Naive thymus-derived CD8-positive, alpha-beta T cell (primary cell): ENCODE results near the gene NUP133. TPM values are rescaled to one million over a fixed set of nuclear protein-coding genes. Genes with fewer than 3 reads are reported as not detected.
"Not testable (repeated sequence)": the region's sequence is repeated elsewhere in the genome, so short reads cannot be mapped to it uniquely, and the experiment has no call there.

Experiments used
- ATAC-seq, 2 donors: fragments of 150-1000 bp; cut with Tn5 transposase in 1 of 2; sonication (Bioruptor Pico), chemical (Tn5 transposase) in 1 of 2; 1 replicate in 1 of 2; 2 replicates in 1 of 2; pipeline ENCODE4 v1.10.0; 2021; ENCODE audit warnings: mild to moderate bottlenecking in 2 of 2, moderate library complexity in 2 of 2
- POLR2A ChIA-PET: fragments of 350-600 bp; sonication (Branson Sonifier 250); formaldehyde crosslinking; loops from one replicate; lab custom pipeline; 2021; ENCODE audit warnings: antibody characterized with exemption; lab: Charles Lee
- DNase-seq, 10 donors: peaks; one replicate each; pipeline versions ENCODE4 v3.0.0 to v3.0.0-alpha.2; 2020 to 2022
- H3K27ac Mint-ChIP-seq, 10 donors: one replicate each; pipeline ENCODE4 v1.8.0; 2020 to 2022; ENCODE audit warnings: mild to moderate bottlenecking in 10 of 10, mixed read lengths in 10 of 10, moderate library complexity in 4 of 10, inconsistent platforms in 1 of 10
- H3K27me3 Mint-ChIP-seq, 5 donors: one replicate each; pipeline ENCODE4 v1.8.0; 2021 to 2022; ENCODE audit warnings: mixed read lengths in 5 of 5
- H3K36me3 Mint-ChIP-seq, 3 donors: one replicate each; pipeline ENCODE4 v1.8.0; 2020 to 2022; ENCODE audit warnings: mixed read lengths in 3 of 3, mild to moderate bottlenecking in 2 of 3, inconsistent platforms in 1 of 3
- H3K4me1 Mint-ChIP-seq, 4 donors: one replicate each; pipeline ENCODE4 v1.8.0; 2021 to 2022; ENCODE audit warnings: mixed read lengths in 4 of 4
- H3K4me3 Mint-ChIP-seq, 10 donors: one replicate each; pipeline ENCODE4 v1.8.0; 2020 to 2022; ENCODE audit warnings: mild to moderate bottlenecking in 10 of 10, mixed read lengths in 10 of 10, moderate library complexity in 6 of 10, inconsistent platforms in 1 of 10
- H3K9me3 Mint-ChIP-seq, 9 donors: one replicate each; pipeline ENCODE4 v1.8.0; 2020 to 2022; ENCODE audit warnings: mixed read lengths in 9 of 9, mild to moderate bottlenecking in 3 of 9, inconsistent platforms in 1 of 9, moderate library complexity in 1 of 9
- polyA plus RNA-seq, 3 donors: library from polyadenylated mRNA; unstranded; fragments of 300-500 nt; fragmentation: Illumina TruSeq; gene quantifications; one replicate each; pipeline ENCODE4 v1.2.3, GENCODE V29; 2021
- total RNA-seq, 8 experiments: library from RNA in 2 of 8; stranded (reverse) in 2 of 8; gene quantifications; one replicate each; pipeline ENCODE4 v1.2.3 and lab custom pipeline; 2021 to 2026

Gene NUP133
- total and polyA plus RNA-seq, 5 experiments from 2014 or later: 14.5 to 46.2 (median 17.7) TPM

DNA sequence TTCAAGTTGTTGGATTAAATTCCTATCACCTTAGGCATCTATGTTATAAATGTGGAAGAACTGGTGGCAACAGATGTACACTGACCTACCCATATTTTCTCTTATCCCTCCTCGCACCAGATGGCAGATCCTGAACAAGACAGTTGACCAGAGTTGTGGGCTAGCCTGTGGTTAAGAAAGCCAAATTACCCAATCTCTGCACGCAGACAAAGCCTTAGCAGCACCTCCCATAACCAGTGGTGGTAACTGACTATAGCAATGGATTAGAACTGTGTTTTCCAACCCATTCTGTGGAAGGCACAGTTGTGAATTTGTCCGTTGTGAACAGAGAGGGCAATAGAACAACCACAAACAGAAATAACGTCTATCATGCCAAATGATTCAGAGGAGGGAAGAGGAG, 29.8 kb upstream of the NUP133 start:
- H3K9me3 Mint-ChIP-seq: no peaks in the 10 kb centered on the region
- no peak overlapping the region for H3K4me3 Mint-ChIP-seq
- POLR2A ChIA-PET: no interaction called here
- ATAC-seq (no peak), DNase-seq (no peak)
- H3K27ac Mint-ChIP-seq: peak overlapping the region in 1 of 10 donors; percentile 69
- no peaks in the 10 kb centered on the region for H3K27me3 Mint-ChIP-seq
- peaks cover 16 to 82% (median 35%) of the 10 kb centered on the region in 3 donors for H3K36me3 Mint-ChIP-seq
- peaks cover 0 to 10% (median 9%) of the 10 kb centered on the region in 4 donors for H3K4me1 Mint-ChIP-seq

DNA sequence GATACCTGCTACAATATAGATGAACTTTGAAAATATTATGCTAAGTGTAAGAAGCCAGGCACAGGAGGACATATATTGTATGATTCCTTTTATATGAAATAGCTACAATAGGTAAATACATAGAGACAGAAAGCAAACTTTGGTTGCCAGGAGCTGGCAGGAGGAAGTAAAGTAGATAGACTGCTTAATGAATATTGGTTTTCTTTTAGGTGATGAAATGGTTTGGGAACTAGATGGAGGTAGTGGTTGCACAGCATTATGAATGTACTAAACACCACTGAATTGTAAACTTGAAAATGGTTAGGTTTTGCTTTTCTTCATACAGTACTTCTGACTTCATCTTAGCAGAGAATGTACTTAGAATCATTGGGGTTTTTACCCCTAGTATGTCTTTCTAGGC, 28.8 kb upstream of the NUP133 start:
- Mint-ChIP-seq H3K27ac (no peak overlapping the region), H3K4me1 (peaks cover 0 to 3% (median 2%) of the 10 kb centered on the region in 4 donors), H3K4me3 (no peak overlapping the region), H3K27me3 (no peaks in the 10 kb centered on the region), H3K36me3 (peaks cover 12 to 81% (median 32%) of the 10 kb centered on the region in 3 donors), H3K9me3 (no peaks in the 10 kb centered on the region)
- POLR2A ChIA-PET: interaction anchor here (0.7 kb wide), 1 partner anchor 13 kb away, joined by 3 read pairs; no protein-coding TSS in a partner anchor
- no peak for DNase-seq
- no peak for ATAC-seq

DNA sequence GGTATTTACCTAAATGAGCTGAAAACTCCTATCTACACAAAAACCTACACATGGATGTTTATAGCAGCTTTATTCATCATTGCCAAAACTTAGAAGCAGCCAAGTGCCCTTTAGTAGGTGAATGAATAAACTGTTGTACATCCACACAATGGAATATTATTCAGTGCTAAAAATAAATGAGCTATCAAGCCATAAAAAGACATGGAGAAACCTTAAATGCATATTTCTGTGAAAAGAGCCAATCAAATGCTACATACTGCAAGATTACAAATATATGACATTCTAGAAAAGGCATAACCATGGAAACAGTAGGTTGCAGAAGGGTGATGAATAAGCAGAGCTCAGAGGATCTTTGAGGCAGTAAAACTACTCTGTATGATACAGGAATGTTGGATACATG, 27.1 kb upstream of the NUP133 start:
- Mint-ChIP-seq H3K27me3 (no peaks in the 10 kb centered on the region), H3K27ac (no peak overlapping the region), H3K4me3 (no peak overlapping the region), H3K9me3 (no peaks in the 10 kb centered on the region), H3K4me1 (no peaks in the 10 kb centered on the region), H3K36me3 (peaks cover 11 to 84% (median 34%) of the 10 kb centered on the region in 3 donors)
- POLR2A ChIA-PET: interaction anchor here (0.7 kb wide), 1 partner anchor 75 kb away, joined by 10 read pairs; no protein-coding TSS in a partner anchor
- ATAC-seq (no peak), DNase-seq (no peak)

DNA sequence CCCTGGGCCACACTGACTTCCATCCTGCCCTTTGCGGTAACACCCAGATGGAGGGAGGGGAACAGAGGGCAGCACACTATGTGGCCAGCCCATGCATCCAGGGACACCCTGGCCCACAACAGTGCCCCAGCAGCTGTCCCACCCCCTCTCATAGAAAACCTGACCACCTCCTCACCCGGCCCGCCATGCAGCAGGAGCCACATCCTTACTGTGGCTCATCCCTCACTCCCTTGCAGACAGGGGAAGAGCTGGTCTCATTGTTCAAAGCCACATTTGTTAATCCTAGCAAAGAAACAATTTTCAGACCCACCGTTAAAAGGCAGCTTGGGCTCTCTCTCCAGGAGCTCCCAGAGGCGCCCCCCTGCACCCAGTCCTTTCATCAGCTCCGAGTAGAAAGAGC, 23.2 kb upstream of the NUP133 start:
- H3K27me3 Mint-ChIP-seq: no peaks in the 10 kb centered on the region
- H3K4me3 Mint-ChIP-seq: no peak overlapping the region
- POLR2A ChIA-PET: no interaction called here
- peaks cover 0 to 85% (median 30%) of the 10 kb centered on the region in 3 donors for H3K36me3 Mint-ChIP-seq
- no peaks in the 10 kb centered on the region for H3K9me3 Mint-ChIP-seq
- H3K27ac Mint-ChIP-seq: peak overlapping the region in 1 of 10 donors; percentile 14
- ATAC-seq: no peak
- no peaks in the 10 kb centered on the region for H3K4me1 Mint-ChIP-seq
- DNase-seq: no peak

DNA sequence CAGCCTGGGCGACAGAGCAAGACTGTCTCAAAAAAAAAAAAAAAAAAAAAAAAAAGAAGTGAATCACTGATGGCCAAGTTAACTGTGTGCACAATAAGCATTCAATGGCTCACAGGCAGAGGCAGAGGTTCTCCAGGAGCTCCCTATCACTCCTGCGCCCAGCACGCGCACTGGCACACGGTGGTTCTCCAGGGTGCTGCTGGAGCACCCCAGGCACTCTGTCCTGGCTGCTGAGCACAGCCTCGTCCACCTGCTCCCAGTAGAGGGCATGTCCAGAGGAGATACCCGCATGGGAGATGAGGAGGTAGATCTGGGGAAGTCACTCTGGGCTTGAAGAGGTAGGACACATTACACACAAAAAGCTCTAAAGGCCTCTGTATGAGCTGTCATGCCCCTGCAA, 21.5 kb upstream of the NUP133 start:
- Mint-ChIP-seq H3K27me3 (no peaks in the 10 kb centered on the region), H3K36me3 (peaks cover 0 to 88% (median 26%) of the 10 kb centered on the region in 3 donors), H3K27ac (peak overlapping the region in 1 of 10 donors; percentile 22), H3K4me3 (no peak overlapping the region), H3K4me1 (no peaks in the 10 kb centered on the region), H3K9me3 (no peaks in the 10 kb centered on the region)
- DNase-seq (no peak), ATAC-seq (no peak)
- POLR2A ChIA-PET: no interaction called here

DNA sequence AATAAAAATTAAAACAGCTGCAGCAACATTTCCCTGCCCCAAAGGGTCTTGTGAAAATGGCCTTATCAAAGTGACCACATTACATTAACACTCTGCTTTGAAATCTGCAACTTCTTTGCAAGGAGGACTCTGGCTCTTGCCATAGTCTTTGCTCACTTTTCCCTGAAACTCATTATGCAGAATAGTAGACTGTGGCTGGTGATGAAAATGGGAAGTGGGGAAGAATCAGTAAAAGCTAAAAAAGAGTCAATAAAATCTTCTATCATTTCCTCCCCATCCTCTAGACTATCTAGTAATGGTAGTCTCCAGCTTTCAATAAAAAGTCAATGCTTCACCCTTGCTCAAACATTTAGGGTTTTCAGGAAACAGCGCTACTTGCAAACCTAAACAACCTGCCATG, 18.6 kb upstream of the NUP133 start:
- Mint-ChIP-seq H3K9me3 (no peaks in the 10 kb centered on the region), H3K27me3 (no peaks in the 10 kb centered on the region), H3K4me3 (no peak overlapping the region), H3K4me1 (no peaks in the 10 kb centered on the region), H3K36me3 (peaks cover 0 to 83% (median 19%) of the 10 kb centered on the region in 3 donors), H3K27ac (peak overlapping the region in 1 of 10 donors; percentile 27)
- POLR2A ChIA-PET: no interaction called here
- ATAC-seq: no peak
- no peak for DNase-seq

DNA sequence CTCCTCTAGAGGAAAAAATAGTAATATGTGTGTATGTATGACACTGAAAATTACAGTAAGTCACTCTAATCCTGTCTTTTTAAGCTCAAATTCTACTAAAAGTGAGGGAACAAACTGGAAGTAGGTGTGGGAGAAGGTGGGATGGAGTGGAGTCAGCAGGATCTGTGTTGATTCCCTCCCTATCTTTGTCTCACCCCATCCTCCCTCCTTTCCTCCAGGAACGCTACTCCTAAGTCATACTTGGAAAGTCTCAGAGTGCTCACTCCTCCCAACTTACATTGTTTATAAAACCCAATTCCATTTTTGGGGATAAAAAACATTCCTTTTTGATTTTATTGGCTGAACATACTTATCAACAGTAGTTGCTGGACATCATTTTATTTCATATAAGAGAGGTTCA, 14.9 kb upstream of the NUP133 start:
- Mint-ChIP-seq H3K27me3 (no peaks in the 10 kb centered on the region), H3K9me3 (no peaks in the 10 kb centered on the region), H3K27ac (no peak overlapping the region), H3K36me3 (peaks cover 0 to 75% (median 8%) of the 10 kb centered on the region in 3 donors), H3K4me3 (no peak overlapping the region), H3K4me1 (no peaks in the 10 kb centered on the region)
- no peak for ATAC-seq
- DNase-seq: no peak
- POLR2A ChIA-PET: no interaction called here

DNA sequence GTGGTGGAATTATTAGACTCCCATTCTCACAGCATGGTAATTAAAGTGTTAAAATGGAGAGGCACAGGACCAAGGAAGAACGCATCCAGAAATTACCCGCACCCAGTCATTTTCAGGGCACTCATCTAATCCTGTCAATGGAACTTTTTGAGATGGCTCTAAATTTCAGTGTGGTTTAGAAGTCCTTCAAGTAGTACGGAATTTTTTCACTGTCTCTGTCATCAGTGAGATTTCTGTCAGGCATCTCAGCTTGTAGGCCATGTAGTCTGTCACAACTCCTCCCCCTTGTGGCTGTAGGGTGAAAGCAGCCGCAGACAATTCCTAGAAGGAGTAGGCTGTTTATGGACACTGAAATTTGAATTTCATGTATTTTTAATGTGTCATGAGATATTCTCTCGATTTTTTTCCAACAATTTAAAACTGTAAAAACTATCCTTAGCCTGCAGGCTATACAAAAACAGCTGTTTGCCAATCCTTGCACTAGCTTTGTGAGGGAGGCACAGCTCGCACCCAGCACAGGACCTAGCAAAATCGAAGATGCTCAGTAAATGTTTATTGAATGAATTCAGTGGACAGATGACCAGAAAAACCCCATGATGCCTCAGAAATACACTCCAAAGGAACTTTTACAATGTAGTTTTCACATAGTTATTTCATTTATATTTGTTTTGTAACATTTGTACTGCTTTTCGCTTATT, 6.6 kb upstream of the NUP133 start:
- POLR2A ChIA-PET: interaction anchor here (0.6 to 1.2 kb wide), 3 partner anchors 44 to 260 kb away, joined by 3 to 4 read pairs (median 3); partner anchors contain the start of gene ABCB10
- Mint-ChIP-seq H3K9me3 (no peaks in the 10 kb centered on the region), H3K27me3 (no peaks in the 10 kb centered on the region), H3K4me1 (peaks cover 5 to 8% (median 7%) of the 10 kb centered on the region in 4 donors), H3K36me3 (peaks cover 0 to 17% (median 0%) of the 10 kb centered on the region in 3 donors), H3K4me3 (no peak overlapping the region), H3K27ac (peak overlapping the region in 4 of 10 donors; percentile 37 to 83 (median 55))
- peak; percentile 96 to 100 for ATAC-seq
- peak; percentile 29 to 85 (median 58) for DNase-seq

DNA sequence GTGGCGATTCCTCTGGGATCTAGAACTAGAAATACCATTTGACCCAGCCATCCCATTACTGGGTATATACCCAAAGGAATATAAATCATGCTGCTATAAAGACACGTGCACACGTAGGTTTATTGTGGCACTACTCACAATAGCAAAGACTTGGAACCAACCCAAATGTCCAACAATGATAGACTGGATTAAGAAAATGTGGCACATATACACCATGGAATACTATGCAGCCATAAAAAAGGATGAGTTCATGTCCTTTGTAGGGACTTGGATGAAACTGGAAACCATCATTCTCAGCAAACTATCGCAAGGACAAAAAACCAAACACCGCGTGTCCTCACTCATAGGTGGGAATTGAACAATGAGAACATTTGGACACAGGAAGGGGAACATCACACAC, 3.5 kb upstream of the NUP133 start:
- H3K27me3 Mint-ChIP-seq, H3K4me3 Mint-ChIP-seq, ATAC-seq, POLR2A ChIA-PET, H3K9me3 Mint-ChIP-seq, H3K27ac Mint-ChIP-seq, H3K36me3 Mint-ChIP-seq, DNase-seq: not testable (repeated sequence)
- peaks cover 14 to 31% (median 25%) of the 10 kb centered on the region in 4 donors for H3K4me1 Mint-ChIP-seq

DNA sequence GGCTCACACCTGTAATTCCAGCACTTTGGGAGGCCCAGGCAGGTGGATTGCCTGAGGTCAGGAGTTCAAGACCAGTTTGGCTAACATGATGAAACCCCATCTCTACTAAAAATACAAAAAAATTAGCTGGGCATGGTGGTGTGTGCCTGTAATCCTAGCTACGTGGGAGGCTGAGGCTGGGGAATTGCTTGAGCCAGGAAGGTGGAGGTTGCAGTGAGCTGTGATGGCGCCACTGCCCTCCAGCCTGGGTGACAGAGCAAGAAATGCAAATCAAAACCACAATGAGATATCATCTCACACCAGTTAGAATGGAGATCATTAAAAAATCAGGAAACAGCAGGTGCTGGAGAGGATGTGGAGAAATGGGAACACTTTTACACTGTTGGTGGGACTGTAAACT, 3.1 kb upstream of the NUP133 start:
- POLR2A ChIA-PET: interaction anchor here (0.9 kb wide), 1 partner anchor 47 kb away, joined by 4 read pairs; the partner anchor contains the start of gene ABCB10
- ATAC-seq, H3K36me3 Mint-ChIP-seq, H3K27me3 Mint-ChIP-seq, H3K9me3 Mint-ChIP-seq, DNase-seq, H3K4me3 Mint-ChIP-seq: not testable (repeated sequence)
- Mint-ChIP-seq H3K27ac (peak overlapping the region in 3 of 10 donors; percentile 22 to 58 (median 56)), H3K4me1 (peaks cover 14 to 35% (median 27%) of the 10 kb centered on the region in 4 donors)

DNA sequence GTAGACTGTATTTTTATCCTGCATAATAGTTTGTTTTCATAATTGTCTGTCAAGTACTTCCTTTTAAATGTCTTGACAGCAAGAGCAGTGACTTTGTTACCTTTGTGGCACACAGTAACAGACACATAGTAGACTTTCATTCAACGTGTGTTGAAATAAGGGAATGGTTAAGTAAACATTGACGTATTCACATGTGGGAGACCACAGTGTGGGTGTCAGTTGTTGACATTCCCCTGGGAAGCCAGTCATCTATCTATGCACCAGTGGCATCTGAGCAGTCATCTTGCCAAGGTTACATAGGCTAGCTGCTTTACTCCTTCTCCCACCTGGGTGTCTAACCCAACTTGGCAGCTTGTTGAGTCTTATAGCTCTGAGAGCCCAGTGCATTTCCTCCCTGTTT, 1.4 kb upstream of the NUP133 start:
- H3K9me3 Mint-ChIP-seq: no peaks in the 10 kb centered on the region
- H3K27me3 Mint-ChIP-seq: peaks cover 0 to 2% (median 0%) of the 10 kb centered on the region in 5 donors
- H3K4me1 Mint-ChIP-seq: peaks cover 13 to 39% (median 28%) of the 10 kb centered on the region in 4 donors
- peak overlapping the region; percentile 96 to 100 (median 98) for H3K27ac Mint-ChIP-seq
- no peak for DNase-seq
- ATAC-seq: no peak
- H3K4me3 Mint-ChIP-seq: peak overlapping the region in 9 of 10 donors; percentile 39 to 95 (median 94)
- POLR2A ChIA-PET: interaction anchor here (1.7 to 1.8 kb wide), 2 partner anchors 49 to 166 kb away, joined by 10 to 13 read pairs; partner anchors contain the start of genes ABCB10 and CCSAP
- H3K36me3 Mint-ChIP-seq: peaks cover 0 to 6% (median 0%) of the 10 kb centered on the region in 3 donors

DNA sequence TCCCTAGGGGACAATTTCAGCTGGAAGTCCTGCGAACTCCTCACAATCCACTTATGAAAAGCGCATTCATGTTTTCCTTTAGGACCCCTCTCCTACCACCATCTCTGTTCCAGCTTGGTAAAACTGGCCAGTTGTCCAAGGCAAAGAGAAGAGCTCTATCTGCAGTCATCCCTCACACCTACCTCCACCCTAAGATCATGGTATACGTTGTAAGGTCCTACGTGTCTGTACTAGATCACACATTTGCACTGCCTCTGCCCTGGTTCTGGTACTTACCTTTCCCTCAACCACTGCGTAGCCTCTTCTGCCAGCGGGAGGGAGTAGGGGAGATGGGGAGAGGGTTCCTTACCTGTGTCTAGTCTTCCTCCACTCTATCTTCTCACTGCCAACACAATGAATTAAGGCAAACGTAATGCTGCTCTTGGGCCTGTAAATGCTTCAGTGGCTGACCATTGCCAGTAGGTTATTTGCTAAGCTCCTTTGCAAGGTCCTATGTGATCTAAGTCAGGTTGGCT, 739 bp upstream of the NUP133 start:
- POLR2A ChIA-PET: interaction anchor here (0.6 to 1.8 kb wide), 11 partner anchors 9 to 1427 kb away, joined by 3 to 13 read pairs (median 4); partner anchors contain the start of genes ABCB10, ARF1, CCSAP and RAB4A
- DNase-seq (no peak), ATAC-seq (no peak)
- peaks cover 0 to 2% (median 0%) of the 10 kb centered on the region in 5 donors for H3K27me3 Mint-ChIP-seq
- peaks cover 0 to 11% (median 0%) of the 10 kb centered on the region in 3 donors for H3K36me3 Mint-ChIP-seq
- peaks cover 10 to 38% (median 25%) of the 10 kb centered on the region in 4 donors for H3K4me1 Mint-ChIP-seq
- H3K27ac Mint-ChIP-seq: peak overlapping the region; percentile 96 to 100 (median 98)
- H3K4me3 Mint-ChIP-seq: peak overlapping the region; percentile 87 to 95 (median 93)
- no peaks in the 10 kb centered on the region for H3K9me3 Mint-ChIP-seq
